IPS DF 4.7 (cell line): ENCODE measurements around the gene NUP62CL.

ENCODE experiments used
- DNase-seq: peaks from one replicate; pipeline ENCODE4 v3.0.0-alpha.2; 2013; ENCODE audit warnings: low spot score; ENCODE audit errors: extremely low read depth

Gene NUP62CL

GRCh38 chrX:107153005-107153404 is 53.2 kb downstream of the NUP62CL start:
- no peak for DNase-seq

DNA sequence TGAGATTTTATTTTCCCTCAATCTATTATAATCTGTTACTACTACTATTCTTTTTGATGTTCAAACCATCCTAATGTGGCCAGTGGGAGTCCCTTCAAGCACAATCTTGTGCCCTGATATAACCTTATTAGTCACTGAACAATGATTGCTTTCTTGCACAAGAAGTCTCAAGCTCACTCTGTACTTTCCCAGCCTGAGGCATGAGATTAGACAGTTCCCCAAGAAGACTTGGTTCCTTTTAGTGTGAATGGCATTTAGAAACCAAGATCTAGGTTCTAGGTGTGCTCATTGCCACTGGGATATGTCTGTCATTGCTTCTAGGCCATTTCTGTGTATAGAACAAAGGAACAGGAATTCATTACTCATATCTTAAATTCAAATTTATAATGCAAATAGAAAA is 59.6 kb downstream of the NUP62CL start:
- no peak for DNase-seq

DNA sequence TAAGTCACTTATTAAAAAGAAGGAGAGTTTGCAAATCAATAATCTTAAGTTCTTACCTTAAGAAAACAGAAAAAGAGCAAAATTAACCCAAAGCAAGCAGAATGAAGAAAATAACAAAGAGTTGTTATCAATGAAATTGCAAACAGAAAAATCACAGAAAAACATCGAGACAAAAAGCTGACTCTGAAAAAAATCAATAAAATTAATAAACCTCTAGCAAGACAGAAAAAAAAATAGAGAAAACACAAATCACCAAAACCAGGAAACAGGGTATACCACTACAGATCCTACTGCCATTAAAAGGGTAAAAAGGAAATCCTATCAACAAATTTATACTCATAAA is 70.3 kb downstream of the NUP62CL start:
- no peak for DNase-seq

- DNase-seq: no peak
These were observed 70.9 kb downstream of the NUP62CL start for GRCh38 chrX:107135049-107135964.

DNA sequence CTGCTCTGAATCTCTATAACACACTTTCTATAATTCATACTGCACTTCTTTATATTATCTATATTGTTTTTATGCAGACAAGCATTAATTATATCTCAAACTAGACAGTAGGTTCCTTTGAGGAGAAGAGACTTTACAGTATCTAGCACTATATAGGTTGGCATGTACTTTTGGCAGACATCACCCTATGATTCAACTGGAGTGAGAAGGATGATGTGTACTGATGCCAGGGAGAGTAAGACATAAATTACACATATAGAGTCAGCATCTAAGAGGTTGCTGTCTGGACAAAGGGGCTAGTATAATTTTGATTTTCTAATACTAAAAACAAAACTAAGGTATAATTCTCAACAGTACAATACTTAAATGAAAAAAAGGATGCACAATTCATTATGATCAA is 82.5 kb downstream of the NUP62CL start:
- no peak for DNase-seq

DNA sequence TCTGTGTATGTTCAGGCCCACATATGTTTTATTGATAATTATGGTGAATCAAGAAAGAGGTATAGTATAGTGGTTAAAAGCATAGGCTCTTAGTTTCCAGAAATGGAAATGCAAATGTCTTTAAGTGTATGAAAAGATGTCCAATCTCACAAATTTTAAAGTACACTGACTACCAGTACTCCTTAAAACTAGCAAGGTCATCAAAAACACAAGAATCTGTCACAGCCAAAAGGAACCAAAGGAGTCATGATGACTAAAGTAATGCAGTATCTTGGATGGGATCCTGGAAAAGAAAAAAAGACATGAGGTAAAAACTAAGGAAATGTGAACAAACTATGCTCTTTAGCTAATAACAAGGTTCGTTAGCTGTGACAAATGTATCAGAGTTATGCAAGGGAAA is 87.0 kb downstream of the NUP62CL start:
- DNase-seq: no peak

DNA sequence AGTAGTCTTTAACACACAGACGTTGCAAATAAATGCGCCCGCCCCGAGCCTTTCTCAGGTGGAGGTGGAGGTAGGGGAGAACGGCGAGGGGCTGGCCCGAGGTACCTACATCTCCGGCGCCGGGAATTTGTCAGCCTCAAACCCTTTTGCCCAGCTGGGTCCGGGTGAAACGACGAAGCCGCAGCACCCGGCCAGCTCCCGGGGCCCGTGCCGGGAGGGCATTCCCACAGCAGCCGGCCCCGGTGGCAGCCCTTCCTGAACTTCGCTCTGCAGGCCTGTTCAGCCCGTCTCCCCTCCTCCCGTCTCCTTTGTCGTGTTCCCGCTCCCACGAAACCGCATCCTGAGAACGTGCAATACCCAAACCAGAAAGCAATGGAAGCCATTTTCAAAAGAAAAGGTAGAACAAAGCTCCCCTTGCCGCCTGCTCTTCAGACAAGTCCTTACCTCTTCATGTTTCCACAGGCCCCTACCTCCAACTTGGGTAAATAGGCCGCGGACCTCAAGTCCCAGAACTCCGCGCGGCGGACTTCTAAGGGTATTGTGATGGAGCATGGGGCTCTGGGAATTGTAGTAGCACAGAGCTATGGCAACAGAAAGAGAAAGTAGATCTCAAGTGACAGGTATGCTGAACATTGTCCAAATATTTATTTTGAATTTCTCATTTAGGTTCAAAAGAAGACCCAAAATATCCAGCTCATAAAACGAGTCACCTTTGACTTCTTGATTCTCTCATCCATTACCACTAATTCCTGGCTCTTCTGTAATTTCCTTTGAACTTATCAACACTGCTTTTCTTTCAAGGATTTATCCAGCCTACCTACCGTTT is 87.7 kb downstream of the NUP62CL start, which contains the start of gene RBM41:
TSS of gene RBM41 (minus strand) at position 501 of the 826 bp plus-strand sequence. CDS start at position 452, 49 bp downstream.
- peak; percentile 14 for DNase-seq

DNA sequence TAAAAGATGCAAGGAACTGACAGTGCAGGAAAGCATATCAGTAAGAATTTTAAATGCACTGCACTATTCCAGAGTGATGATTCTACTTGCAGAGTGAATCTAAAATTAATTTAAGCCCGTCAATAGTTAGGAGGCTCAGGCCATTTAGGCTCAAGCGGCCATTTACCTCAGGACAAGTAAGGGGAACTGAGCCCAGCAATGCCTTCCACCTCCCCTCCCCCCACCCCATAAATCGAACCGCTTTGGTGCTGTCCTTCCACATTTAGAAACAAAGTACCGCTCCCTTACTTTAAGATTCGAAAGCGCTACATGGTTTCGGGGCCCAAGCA is 88.3 kb downstream of the NUP62CL start:
- DNase-seq: no peak

DNA sequence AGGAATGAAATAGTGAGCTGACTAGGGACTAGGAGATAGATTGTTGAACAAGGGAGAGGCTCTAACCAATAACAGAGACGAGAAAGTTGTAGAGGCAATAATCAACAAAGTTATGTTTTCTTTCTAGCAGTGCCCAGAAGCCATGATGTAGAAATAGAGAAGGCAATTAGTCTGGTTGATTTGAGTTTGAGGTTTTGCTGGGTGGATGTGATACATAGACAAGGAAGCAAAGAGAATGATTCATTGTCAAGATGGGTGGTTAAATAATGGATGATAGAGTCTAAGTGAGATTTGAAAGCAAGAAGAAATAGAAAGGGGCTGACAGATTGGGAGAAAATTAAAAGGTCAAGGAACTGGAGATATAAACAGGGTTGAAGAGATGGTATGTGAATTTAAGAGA is 98.8 kb downstream of the NUP62CL start:
- DNase-seq: no peak

DNA sequence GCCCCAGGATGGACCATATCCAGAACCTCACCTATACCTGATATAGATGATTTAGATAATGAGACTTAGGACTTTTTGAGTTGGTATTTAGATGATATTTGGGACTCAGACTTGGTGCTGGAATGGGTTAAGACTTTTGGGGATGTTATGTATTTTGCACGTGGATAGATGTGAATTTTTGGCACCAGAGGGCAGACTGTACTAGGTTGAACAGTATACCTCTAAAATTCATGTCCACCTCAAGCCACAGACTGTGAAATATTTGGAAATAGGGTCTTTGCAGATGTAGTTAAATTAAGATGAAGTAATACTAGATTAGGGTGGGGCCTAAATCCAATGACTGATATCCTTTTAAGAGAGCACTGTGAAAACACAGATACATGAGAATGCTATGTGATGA is 103.3 kb downstream of the NUP62CL start:
- no peak for DNase-seq

GRCh38 chrX:107076158-107076557 is 130.1 kb downstream of the NUP62CL start:
- DNase-seq: no peak
